ENCODE results near the gene KRTAP10-1.

Gene KRTAP10-1

DNA sequence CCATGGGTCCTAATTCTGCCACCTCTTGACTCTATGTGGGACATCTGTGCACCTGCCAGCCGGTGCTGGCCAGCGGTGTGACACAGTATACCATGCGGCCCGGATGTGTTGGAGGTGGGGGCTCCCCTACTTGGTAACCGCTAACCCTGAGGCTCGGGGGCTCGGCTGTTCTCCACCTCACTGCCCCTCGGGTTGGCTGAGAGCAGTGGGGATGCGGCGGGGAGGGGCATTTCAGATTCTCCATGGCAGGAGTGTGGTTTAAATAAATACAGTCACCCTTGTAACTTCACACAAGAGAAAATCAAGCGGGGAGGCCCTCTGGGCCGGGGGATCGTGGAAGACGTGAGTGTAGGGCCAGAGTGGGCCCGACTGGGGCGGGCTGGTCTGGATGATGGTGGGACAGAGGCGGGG, 11.0 kb downstream of the KRTAP10-1 start:
- Histone ChIP-seq H3K4me2 (ENCODE audit: low read length) (no peak overlapping the region), H3K9ac (ENCODE audit: low read length) (no peak overlapping the region), H4K20me1 (ENCODE audit: insufficient read depth, low read length) (no peaks in the 10 kb centered on the region), H3K4me1 (ENCODE audit: insufficient read depth, low read length, severe bottlenecking) (no peaks in the 10 kb centered on the region), H3K27me3 (ENCODE audit: insufficient read depth, low read length) (no peaks in the 10 kb centered on the region), H3K9me3 (ENCODE audit: low read length) (no peaks in the 10 kb centered on the region), H2AFZ (ENCODE audit: low read length) (no peak overlapping the region), H3F3A (ENCODE audit: insufficient read depth, low read length) (no peaks in the 10 kb centered on the region), H3K9me2 (ENCODE audit: low read depth, low read length) (no peaks in the 10 kb centered on the region), H3K27ac (ENCODE audit: low read depth, low read length, poor library complexity, severe bottlenecking) (no peak overlapping the region), H3K36me3 (ENCODE audit: insufficient read depth, low read length) (no peaks in the 10 kb centered on the region), H3K4me3 (ENCODE audit: low read depth, low read length, poor library complexity, severe bottlenecking) (no peak overlapping the region), H3K79me2 (ENCODE audit: insufficient read depth, low read length) (no peaks in the 10 kb centered on the region)
- TF ChIP-seq, protein P1, sequence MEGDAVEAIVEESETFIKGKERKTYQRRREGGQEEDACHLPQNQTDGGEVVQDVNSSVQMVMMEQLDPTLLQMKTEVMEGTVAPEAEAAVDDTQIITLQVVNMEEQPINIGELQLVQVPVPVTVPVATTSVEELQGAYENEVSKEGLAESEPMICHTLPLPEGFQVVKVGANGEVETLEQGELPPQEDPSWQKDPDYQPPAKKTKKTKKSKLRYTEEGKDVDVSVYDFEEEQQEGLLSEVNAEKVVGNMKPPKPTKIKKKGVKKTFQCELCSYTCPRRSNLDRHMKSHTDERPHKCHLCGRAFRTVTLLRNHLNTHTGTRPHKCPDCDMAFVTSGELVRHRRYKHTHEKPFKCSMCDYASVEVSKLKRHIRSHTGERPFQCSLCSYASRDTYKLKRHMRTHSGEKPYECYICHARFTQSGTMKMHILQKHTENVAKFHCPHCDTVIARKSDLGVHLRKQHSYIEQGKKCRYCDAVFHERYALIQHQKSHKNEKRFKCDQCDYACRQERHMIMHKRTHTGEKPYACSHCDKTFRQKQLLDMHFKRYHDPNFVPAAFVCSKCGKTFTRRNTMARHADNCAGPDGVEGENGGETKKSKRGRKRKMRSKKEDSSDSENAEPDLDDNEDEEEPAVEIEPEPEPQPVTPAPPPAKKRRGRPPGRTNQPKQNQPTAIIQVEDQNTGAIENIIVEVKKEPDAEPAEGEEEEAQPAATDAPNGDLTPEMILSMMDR (IDR thresholded peaks at IDR 0.05; ENCODE audit: low read length): no peak
- no peak for TF ChIP-seq EZH2 (IDR thresholded peaks at IDR 0.05; ENCODE audit: borderline replicate concordance, low read length)

DNA sequence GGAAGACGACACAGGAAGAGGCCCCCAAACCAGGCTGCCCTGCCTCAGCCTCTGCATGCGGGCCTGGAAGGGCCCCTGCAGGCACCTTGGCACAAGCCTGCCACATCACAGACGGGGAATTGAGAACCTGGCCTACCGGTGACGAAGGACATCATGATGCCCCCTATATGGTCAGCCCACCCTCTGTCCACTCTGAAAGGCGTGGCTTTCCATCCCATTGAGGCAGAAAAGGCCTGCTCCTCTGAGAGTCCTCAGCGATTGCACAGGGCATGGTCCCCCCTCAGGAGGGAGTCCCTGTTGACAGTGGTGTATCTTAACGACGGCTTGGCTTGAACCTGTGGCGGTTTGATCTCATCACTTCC, 11.4 kb downstream of the KRTAP10-1 start:
- Histone ChIP-seq H3K9ac (ENCODE audit: low read length) (no peak overlapping the region), H3K27me3 (ENCODE audit: insufficient read depth, low read length) (no peaks in the 10 kb centered on the region), H3K9me3 (ENCODE audit: low read length) (peaks cover under 1% of the 10 kb centered on the region; the same call in 1 of the 2 replicates), H2AFZ (ENCODE audit: low read length) (no peak overlapping the region), H3K79me2 (ENCODE audit: insufficient read depth, low read length) (no peaks in the 10 kb centered on the region), H3K36me3 (ENCODE audit: insufficient read depth, low read length) (no peaks in the 10 kb centered on the region), H3K9me2 (ENCODE audit: low read depth, low read length) (no peaks in the 10 kb centered on the region), H3K4me2 (ENCODE audit: low read length) (no peak overlapping the region), H3F3A (ENCODE audit: insufficient read depth, low read length) (no peaks in the 10 kb centered on the region), H3K4me3 (ENCODE audit: low read depth, low read length, poor library complexity, severe bottlenecking) (no peak overlapping the region), H4K20me1 (ENCODE audit: insufficient read depth, low read length) (no peaks in the 10 kb centered on the region), H3K27ac (ENCODE audit: low read depth, low read length, poor library complexity, severe bottlenecking) (no peak overlapping the region), H3K4me1 (ENCODE audit: insufficient read depth, low read length, severe bottlenecking) (no peaks in the 10 kb centered on the region)
- no peak for TF ChIP-seq EZH2 (IDR thresholded peaks at IDR 0.05; ENCODE audit: borderline replicate concordance, low read length)
- TF ChIP-seq, protein P1 (IDR thresholded peaks at IDR 0.05; ENCODE audit: low read length): no peak

DNA sequence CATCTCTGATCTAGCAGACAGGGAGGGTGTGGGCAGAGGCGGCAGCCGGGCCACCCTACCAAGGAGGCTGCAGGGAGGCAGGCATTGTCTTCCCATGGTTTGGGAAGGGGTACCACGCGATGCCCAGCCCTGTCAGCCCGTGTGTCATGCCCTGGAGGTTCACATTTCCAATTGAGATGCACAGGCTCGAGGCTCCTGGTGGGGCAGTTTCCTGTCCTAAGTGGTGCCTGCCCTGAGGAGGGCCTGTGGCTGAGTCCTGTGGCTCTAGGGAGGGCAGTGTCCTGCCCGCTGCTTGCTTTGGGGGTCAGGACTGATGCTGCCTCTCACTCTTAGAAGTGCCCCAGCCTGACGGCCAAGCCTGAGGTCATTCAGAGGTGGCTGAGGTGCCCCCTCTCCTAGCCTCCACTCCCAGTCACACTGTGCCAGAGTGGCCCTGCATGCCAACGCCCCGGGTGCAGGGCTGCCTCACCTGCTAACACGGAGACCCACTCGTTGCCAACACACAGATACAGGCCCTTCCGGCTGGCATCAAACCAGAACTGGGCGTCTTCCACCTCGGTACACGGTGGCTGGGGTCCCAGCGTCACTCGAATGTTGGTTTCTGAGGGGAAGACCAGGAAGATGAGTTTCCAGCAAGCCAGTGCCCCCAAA, 11.9 kb downstream of the KRTAP10-1 start:
- Histone ChIP-seq H3K4me2 (ENCODE audit: low read length) (no peak overlapping the region), H3K36me3 (ENCODE audit: insufficient read depth, low read length) (no peaks in the 10 kb centered on the region), H3K4me3 (ENCODE audit: low read depth, low read length, poor library complexity, severe bottlenecking) (no peak overlapping the region), H3F3A (ENCODE audit: insufficient read depth, low read length) (no peaks in the 10 kb centered on the region), H3K9me2 (ENCODE audit: low read depth, low read length) (no peaks in the 10 kb centered on the region), H4K20me1 (ENCODE audit: insufficient read depth, low read length) (no peaks in the 10 kb centered on the region), H3K4me1 (ENCODE audit: insufficient read depth, low read length, severe bottlenecking) (no peaks in the 10 kb centered on the region), H3K9ac (ENCODE audit: low read length) (no peak overlapping the region), H2AFZ (ENCODE audit: low read length) (no peak overlapping the region), H3K27ac (ENCODE audit: low read depth, low read length, poor library complexity, severe bottlenecking) (no peak overlapping the region), H3K9me3 (ENCODE audit: low read length) (peaks cover 3% of the 10 kb centered on the region; the same call in 1 of the 2 replicates), H3K79me2 (ENCODE audit: insufficient read depth, low read length) (no peaks in the 10 kb centered on the region), H3K27me3 (ENCODE audit: insufficient read depth, low read length) (no peaks in the 10 kb centered on the region)
- no peak for TF ChIP-seq EZH2 (IDR thresholded peaks at IDR 0.05; ENCODE audit: borderline replicate concordance, low read length)
- TF ChIP-seq, protein P1 (IDR thresholded peaks at IDR 0.05; ENCODE audit: low read length): no peak

Data from OCI-LY1 (cell line).